Hepatocyte (in vitro differentiated cells): ENCODE results near the gene SMAD1. TPM values are rescaled to one million over a fixed set of nuclear protein-coding genes. Genes with fewer than 3 reads are reported as not detected.
A peak's percentile ranks its signal among the peaks of the same experiment; 100 is the strongest.

ENCODE experiments used
- DNase-seq: peaks from one replicate; pipeline ENCODE4 v3.0.0-alpha.2; 2016; ENCODE audit warnings: low spot score
- H2AFZ ChIP-seq: fragments of 200-600 bp; sonication (generic); 2 replicates; pipeline ENCODE4 v1.6.0; 2016; ENCODE audit warnings: antibody characterized with exemption, mild to moderate bottlenecking
- H3K27ac ChIP-seq: fragments of 200-600 bp; sonication (generic); 2 replicates; pipeline ENCODE4 v1.5.1; 2016; ENCODE audit warnings: mild to moderate bottlenecking
- H3K27me3 ChIP-seq: fragments of 200-600 bp; sonication (generic); 2 replicates; pipeline ENCODE4 v1.6.1; 2016
- H3K36me3 ChIP-seq: fragments of 200-600 bp; sonication (generic); replicated peaks from 2 replicates; pipeline ENCODE4 v1.5.1; 2016; ENCODE audit warnings: low read depth; ENCODE audit not compliant: insufficient read depth
- H3K4me1 ChIP-seq: fragments of 200-600 bp; sonication (generic); 2 replicates; pipeline ENCODE4 v1.5.1; 2016; ENCODE audit warnings: mild to moderate bottlenecking, moderate library complexity; ENCODE audit not compliant: insufficient read depth
- H3K4me2 ChIP-seq: fragments of 200-600 bp; sonication (generic); 2 replicates; pipeline ENCODE4 v1.6.0; 2016
- H3K4me3 ChIP-seq: fragments of 200-600 bp; sonication (generic); 2 replicates; pipeline ENCODE4 v1.5.1; 2016; ENCODE audit warnings: mild to moderate bottlenecking
- H3K79me2 ChIP-seq: fragments of 200-600 bp; sonication (generic); 2 replicates; pipeline ENCODE4 v1.6.0; 2017; ENCODE audit warnings: mild to moderate bottlenecking
- H3K9me2 ChIP-seq: fragments of 200-600 bp; sonication (generic); replicated peaks from 2 replicates; pipeline ENCODE4 v1.6.0; 2017; ENCODE audit warnings: mild to moderate bottlenecking; ENCODE audit not compliant: insufficient read depth
- H3K9me3 ChIP-seq: fragments of 200-600 bp; sonication (generic); 2 replicates; pipeline ENCODE4 v1.5.1; 2016; ENCODE audit warnings: low read depth, mild to moderate bottlenecking
- H4K20me1 ChIP-seq: fragments of 200-600 bp; sonication (generic); 2 replicates; pipeline ENCODE4 v1.6.0; 2016; ENCODE audit warnings: mild to moderate bottlenecking; ENCODE audit not compliant: insufficient read depth, poor library complexity, severe bottlenecking
- CTCF ChIP-seq: fragments of 200-600 bp; sonication (generic); IDR thresholded peaks from 2 replicates; pipeline ENCODE4 v1.5.1; 2016; ENCODE audit warnings: antibody characterized with exemption, mild to moderate bottlenecking; ENCODE audit not compliant: poor library complexity
- EZH2 ChIP-seq: fragments of 200-600 bp; sonication (generic); IDR thresholded peaks from 2 replicates; pipeline ENCODE4 v1.6.1; 2016; ENCODE audit warnings: antibody characterized with exemption, mild to moderate bottlenecking, borderline replicate concordance
- EZH2phosphoT487 ChIP-seq: fragments of 200-600 bp; sonication (generic); IDR thresholded peaks from one replicate; pipeline ENCODE4 v1.6.1; 2018; ENCODE audit warnings: antibody characterized with exemption, mild to moderate bottlenecking, low read depth, moderate library complexity; ENCODE audit not compliant: unreplicated experiment, severe bottlenecking
- WGBS: methylation state at CpG from one replicate; pipeline ENCODE4 v1.1.6; 2016; ENCODE audit warnings: low lambda C conversion rate; ENCODE audit errors: missing lambda C conversion rate; 5-methylcytosine and 5-hydroxymethylcytosine counted together
- polyA plus RNA-seq: library from polyadenylated mRNA; unstranded; fragments of >200 nt; fragmentation: Nextera tagmentation; extraction: Ambion mirVana; gene quantifications from 2 replicates; pipeline ENCODE4 v1.2.1, GENCODE V29; 2016
- total RNA-seq: library from RNA; depleted of rRNA; stranded (reverse); fragments of >200 nt; gene quantifications from 2 replicates; pipeline ENCODE4 v1.2.3, GENCODE V29; 2014

SMAD1 gene
- total and polyA plus RNA-seq, 2 experiments from 2014 or later: 18.1 to 24.1 TPM

GRCh38 chr4:145481942-145482208 is 222 bp downstream of the SMAD1 start:
- Histone ChIP-seq H2AFZ (peak overlapping the region; percentile 86), H3K36me3 (no peaks in the 10 kb centered on the region), H3K4me1 (peaks cover 17% of the 10 kb centered on the region), H3K4me2 (peak overlapping the region; percentile 83), H3K9me3 (no peaks in the 10 kb centered on the region), H3K27ac (peak overlapping the region; percentile 99), H3K27me3 (no peaks in the 10 kb centered on the region), H4K20me1 (peaks cover 13% of the 10 kb centered on the region), H3K79me2 (peaks cover 46% of the 10 kb centered on the region), H3K4me3 (peak overlapping the region; percentile 85), H3K9me2 (no peaks in the 10 kb centered on the region)
- DNase-seq: no peak
- no peak for TF ChIP-seq EZH2phosphoT487
- no peak for TF ChIP-seq EZH2
- TF ChIP-seq CTCF: no peak
- 1% methylated on average over 32 of the region's 42 CpGs for WGBS

- TF ChIP-seq EZH2phosphoT487 (no peak), CTCF (no peak)
- Histone ChIP-seq H4K20me1 (peaks cover 18% of the 10 kb centered on the region), H3K27ac (peak overlapping the region; percentile 99), H3K4me1 (peaks cover 17% of the 10 kb centered on the region), H3K36me3 (no peaks in the 10 kb centered on the region), H3K27me3 (no peaks in the 10 kb centered on the region), H3K9me2 (no peaks in the 10 kb centered on the region), H2AFZ (peak overlapping the region; percentile 86), H3K9me3 (no peaks in the 10 kb centered on the region), H3K4me2 (peak overlapping the region; percentile 83), H3K79me2 (peaks cover 52% of the 10 kb centered on the region), H3K4me3 (peak overlapping the region; percentile 85)
- peak; percentile 74 for DNase-seq
- 1% methylated on average over 48 of the region's 73 CpGs for WGBS
Measured at GRCh38 chr4:145482209-145483037, 770 bp downstream of the SMAD1 start.

GRCh38 chr4:145483514-145483913 is 1.9 kb downstream of the SMAD1 start:
- Histone ChIP-seq H3K27me3 (no peaks in the 10 kb centered on the region), H4K20me1 (peaks cover 21% of the 10 kb centered on the region), H3K36me3 (no peaks in the 10 kb centered on the region), H3K9me2 (no peaks in the 10 kb centered on the region), H3K79me2 (peaks cover 63% of the 10 kb centered on the region), H3K4me2 (peak overlapping the region; percentile 83), H3K4me1 (peaks cover 17% of the 10 kb centered on the region), H3K4me3 (peak overlapping the region; percentile 85), H3K9me3 (no peaks in the 10 kb centered on the region), H2AFZ (no peak overlapping the region), H3K27ac (peak overlapping the region; percentile 99)
- no peak for TF ChIP-seq EZH2
- no peak for TF ChIP-seq EZH2phosphoT487
- no peak for TF ChIP-seq CTCF
- WGBS: 42% methylated on average over 3 of the region's 3 CpGs
- DNase-seq: no peak
